ENCODE measurements around the gene IMPDH1. TPM values are rescaled to one million over a fixed set of nuclear protein-coding genes. Genes with fewer than 3 reads are reported as not detected.

The IMPDH1 gene
- total and polyA plus RNA-seq, 9 donors = 10.3 to 66.9 (median 23.4) TPM

GRCh38 chr7:128362670-128363069 is 47.1 kb downstream of the IMPDH1 start:
- 65 to 74% (median 71%) methylated on average over 4 of the region's 4 CpGs for WGBS, 3 donors
- intact Hi-C loops (cut with DNase I) = no loop called here
- H3K4me3 ChIP-seq = no peak overlapping the region

DNA sequence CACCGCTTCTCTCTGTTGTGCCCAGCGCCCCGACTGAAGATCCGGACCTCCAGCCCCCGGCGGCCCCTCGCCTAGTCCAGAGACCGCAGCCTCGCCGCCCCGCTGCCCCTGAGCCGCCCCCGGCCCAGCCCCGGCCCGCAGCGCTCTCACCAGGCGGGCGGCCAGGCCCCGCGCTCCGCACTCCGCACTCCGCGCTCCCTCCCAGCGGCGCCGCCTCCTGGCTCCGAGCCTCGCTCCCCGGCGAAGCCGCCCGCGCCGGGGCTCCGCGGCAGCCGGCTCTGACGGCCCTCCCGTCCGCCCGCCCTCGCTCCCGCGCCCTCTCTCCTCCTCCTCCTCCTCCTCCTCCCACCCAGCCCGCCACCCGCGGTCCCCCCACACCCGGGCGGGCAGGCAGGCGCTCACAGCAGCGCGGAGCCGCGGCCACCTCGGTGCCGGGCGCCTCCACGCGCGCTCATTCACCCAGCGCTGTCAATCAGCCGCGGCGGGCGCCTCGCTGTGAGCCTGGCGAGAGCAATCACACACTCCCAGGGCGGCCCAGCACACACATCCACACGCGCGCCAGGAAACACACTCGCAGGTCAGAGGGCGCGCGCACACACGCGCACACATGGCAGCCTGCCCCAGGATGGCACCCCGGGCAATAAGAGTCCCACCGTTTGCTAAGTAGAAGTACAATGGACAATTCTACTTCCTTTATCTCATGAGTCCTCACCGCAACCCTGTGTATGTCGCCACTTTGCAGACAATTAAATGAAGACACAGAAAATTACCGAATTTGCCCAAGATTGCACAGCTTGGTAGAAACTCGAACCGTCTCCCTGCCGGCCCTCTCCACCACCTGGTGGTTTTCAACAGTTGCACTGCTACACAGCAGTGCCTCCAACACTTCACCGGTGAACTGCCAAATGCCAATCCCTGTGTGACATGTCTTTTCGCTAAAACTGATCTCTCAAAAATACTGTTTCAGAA is 48.1 kb downstream of the IMPDH1 start, which contains the start of gene PRRT4:
Gene PRRT4, minus strand, starts transcription at position 280 of the 969 bp plus-strand sequence.
- 1 to 3% (median 2%) methylated on average over 35 to 88 of the region's 88 CpGs for WGBS, 3 donors
- Histone ChIP-seq H3K9me3 (no peaks in the 10 kb centered on the region), H3K27ac (no peak within 1 kb of the TSS), H3K36me3 (no peaks in the 10 kb centered on the region), H3K4me3 (peak within 1 kb of the TSS; percentile 43), H3K4me1 (ENCODE audit: insufficient read depth) (peaks cover 1% of the 10 kb centered on the region), H3K27me3 (no peaks in the 10 kb centered on the region)
- peak; percentile 28 to 69 (median 57) for DNase-seq
- intact Hi-C loops (cut with DNase I) = no loop called here
- no peak for TF ChIP-seq POLR2A (IDR thresholded peaks at IDR 0.05)
- TF ChIP-seq, protein P1, sequence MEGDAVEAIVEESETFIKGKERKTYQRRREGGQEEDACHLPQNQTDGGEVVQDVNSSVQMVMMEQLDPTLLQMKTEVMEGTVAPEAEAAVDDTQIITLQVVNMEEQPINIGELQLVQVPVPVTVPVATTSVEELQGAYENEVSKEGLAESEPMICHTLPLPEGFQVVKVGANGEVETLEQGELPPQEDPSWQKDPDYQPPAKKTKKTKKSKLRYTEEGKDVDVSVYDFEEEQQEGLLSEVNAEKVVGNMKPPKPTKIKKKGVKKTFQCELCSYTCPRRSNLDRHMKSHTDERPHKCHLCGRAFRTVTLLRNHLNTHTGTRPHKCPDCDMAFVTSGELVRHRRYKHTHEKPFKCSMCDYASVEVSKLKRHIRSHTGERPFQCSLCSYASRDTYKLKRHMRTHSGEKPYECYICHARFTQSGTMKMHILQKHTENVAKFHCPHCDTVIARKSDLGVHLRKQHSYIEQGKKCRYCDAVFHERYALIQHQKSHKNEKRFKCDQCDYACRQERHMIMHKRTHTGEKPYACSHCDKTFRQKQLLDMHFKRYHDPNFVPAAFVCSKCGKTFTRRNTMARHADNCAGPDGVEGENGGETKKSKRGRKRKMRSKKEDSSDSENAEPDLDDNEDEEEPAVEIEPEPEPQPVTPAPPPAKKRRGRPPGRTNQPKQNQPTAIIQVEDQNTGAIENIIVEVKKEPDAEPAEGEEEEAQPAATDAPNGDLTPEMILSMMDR (IDR thresholded peaks at IDR 0.05) = no peak
- TF ChIP-seq EP300 (IDR thresholded peaks at IDR 0.05) = no peak

More at GRCh38 chr7:128362670-128363069, 47.1 kb downstream of the IMPDH1 start:
- Histone ChIP-seq H3K36me3 (no peaks in the 10 kb centered on the region), H3K27me3 (no peaks in the 10 kb centered on the region), H3K4me1 (ENCODE audit: insufficient read depth) (peaks cover 4% of the 10 kb centered on the region), H3K9me3 (no peaks in the 10 kb centered on the region), H3K27ac (no peak overlapping the region)
- no peak for DNase-seq
- no peak for TF ChIP-seq POLR2A (IDR thresholded peaks at IDR 0.05)
- TF ChIP-seq, protein P1 (IDR thresholded peaks at IDR 0.05) = no peak
- no peak for TF ChIP-seq EP300 (IDR thresholded peaks at IDR 0.05)

DNA sequence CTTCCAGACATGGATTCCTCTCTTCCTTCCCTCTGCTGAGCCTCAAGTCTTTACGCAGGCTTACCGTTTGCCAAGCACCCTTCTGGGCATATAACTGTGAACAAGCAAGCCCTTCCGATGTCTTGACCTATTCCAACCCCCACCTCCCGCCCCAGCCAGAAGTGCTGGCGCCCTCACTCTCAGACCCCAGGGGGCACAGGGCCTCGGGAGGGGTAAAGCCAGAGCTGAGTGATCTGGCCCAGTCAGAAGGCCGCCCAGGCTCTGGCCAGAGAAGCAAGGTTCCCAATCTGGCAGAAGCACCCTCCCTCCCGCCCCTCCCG is 49.5 kb downstream of the IMPDH1 start:
- intact Hi-C loops (cut with DNase I) = no loop called here
- TF ChIP-seq POLR2A (IDR thresholded peaks at IDR 0.05) (no peak), EP300 (IDR thresholded peaks at IDR 0.05) (no peak)
- TF ChIP-seq, protein P1 (IDR thresholded peaks at IDR 0.05) = no peak
- Histone ChIP-seq H3K9me3 (no peaks in the 10 kb centered on the region), H3K27me3 (no peaks in the 10 kb centered on the region), H3K4me1 (ENCODE audit: insufficient read depth) (peaks cover 1% of the 10 kb centered on the region), H3K36me3 (no peaks in the 10 kb centered on the region), H3K27ac (no peak overlapping the region), H3K4me3 (no peak overlapping the region)
- 14 to 20% (median 19%) methylated on average over 9 of the region's 9 CpGs for WGBS, 3 donors
- no peak for DNase-seq

- DNase-seq = no peak
- no peak overlapping the region for H3K27ac ChIP-seq
- TF ChIP-seq EP300 (IDR thresholded peaks at IDR 0.05) (no peak), POLR2A (IDR thresholded peaks at IDR 0.05) (no peak)
- TF ChIP-seq, protein P1 (IDR thresholded peaks at IDR 0.05) = no peak
- H3K27me3 ChIP-seq = no peaks in the 10 kb centered on the region
- H3K36me3 ChIP-seq = no peaks in the 10 kb centered on the region
- H3K9me3 ChIP-seq = no peaks in the 10 kb centered on the region
- intact Hi-C loops (cut with DNase I) = no loop called here
- WGBS, 3 donors = 68 to 85% (median 77%) methylated on average over 4 of the region's 4 CpGs
- no peak overlapping the region for H3K4me3 ChIP-seq
- peaks cover 1% of the 10 kb centered on the region for H3K4me1 ChIP-seq (ENCODE audit: insufficient read depth)
These were observed 49.8 kb downstream of the IMPDH1 start for GRCh38 chr7:128359939-128360338.

Data from ovary (tissue), 9 donors.